ENCODE measurements around the gene BRDT. TPM values are rescaled to one million over a fixed set of nuclear protein-coding genes. Genes with fewer than 3 reads are reported as not detected.

The BRDT gene
- total RNA-seq, 1 experiment from 2014 or later = not detected

DNA sequence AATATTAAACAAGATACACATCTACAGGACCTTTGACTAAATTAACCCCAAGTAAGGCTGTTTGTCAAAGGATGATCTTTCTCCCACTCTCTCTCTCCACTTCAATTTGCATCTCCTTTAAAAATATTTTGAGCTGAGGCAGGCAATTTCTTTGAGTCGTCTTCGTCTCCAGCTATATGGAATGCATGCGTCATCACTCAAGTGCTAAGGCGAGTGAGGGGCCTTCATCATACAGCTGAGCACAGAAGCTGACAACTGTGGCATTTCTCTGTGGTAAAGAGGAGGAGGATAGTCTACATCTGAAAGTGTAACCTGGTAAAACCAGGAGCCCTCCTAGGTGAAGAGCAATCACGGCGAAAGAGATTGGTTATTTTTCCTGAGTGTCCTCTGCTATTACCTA, 88.2 kb downstream of the BRDT start:
- no TSS peak for BruUV-seq (replicated peaks)
- ATAC-seq (no peak), DNase-seq (ENCODE audit: low read depth, low spot score) (no peak)
- intact Hi-C loops (cut with micrococcal nuclease; ENCODE audit: unreplicated experiment) = no loop called here
- Histone ChIP-seq H3K4me3 (ENCODE audit: low read depth in 2 of 2, low read length in 2 of 2) (no peak overlapping the region), H3K27me3 (ENCODE audit: control insufficient read depth, insufficient read depth, low read length) (no peaks in the 10 kb centered on the region; the same call in 1 of the 2 replicates), H3K27ac (ENCODE audit: low read length) (no peak overlapping the region), H3K9me3 (ENCODE audit: control insufficient read depth, insufficient read depth, low read depth, low read length) (no peaks in the 10 kb centered on the region), H3K4me1 (ENCODE audit: control insufficient read depth, insufficient read depth, low read length) (no peaks in the 10 kb centered on the region), H3K36me3 (ENCODE audit: control insufficient read depth, insufficient read depth, low read length) (no peaks in the 10 kb centered on the region)
- POLR2A ChIA-PET = interaction anchor here (0.7 kb wide), 1 partner anchor 38 kb away, joined by 3 read pairs; no protein-coding TSS in a partner anchor
- TF ChIP-seq, protein P1, sequence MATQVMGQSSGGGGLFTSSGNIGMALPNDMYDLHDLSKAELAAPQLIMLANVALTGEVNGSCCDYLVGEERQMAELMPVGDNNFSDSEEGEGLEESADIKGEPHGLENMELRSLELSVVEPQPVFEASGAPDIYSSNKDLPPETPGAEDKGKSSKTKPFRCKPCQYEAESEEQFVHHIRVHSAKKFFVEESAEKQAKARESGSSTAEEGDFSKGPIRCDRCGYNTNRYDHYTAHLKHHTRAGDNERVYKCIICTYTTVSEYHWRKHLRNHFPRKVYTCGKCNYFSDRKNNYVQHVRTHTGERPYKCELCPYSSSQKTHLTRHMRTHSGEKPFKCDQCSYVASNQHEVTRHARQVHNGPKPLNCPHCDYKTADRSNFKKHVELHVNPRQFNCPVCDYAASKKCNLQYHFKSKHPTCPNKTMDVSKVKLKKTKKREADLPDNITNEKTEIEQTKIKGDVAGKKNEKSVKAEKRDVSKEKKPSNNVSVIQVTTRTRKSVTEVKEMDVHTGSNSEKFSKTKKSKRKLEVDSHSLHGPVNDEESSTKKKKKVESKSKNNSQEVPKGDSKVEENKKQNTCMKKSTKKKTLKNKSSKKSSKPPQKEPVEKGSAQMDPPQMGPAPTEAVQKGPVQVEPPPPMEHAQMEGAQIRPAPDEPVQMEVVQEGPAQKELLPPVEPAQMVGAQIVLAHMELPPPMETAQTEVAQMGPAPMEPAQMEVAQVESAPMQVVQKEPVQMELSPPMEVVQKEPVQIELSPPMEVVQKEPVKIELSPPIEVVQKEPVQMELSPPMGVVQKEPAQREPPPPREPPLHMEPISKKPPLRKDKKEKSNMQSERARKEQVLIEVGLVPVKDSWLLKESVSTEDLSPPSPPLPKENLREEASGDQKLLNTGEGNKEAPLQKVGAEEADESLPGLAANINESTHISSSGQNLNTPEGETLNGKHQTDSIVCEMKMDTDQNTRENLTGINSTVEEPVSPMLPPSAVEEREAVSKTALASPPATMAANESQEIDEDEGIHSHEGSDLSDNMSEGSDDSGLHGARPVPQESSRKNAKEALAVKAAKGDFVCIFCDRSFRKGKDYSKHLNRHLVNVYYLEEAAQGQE (IDR thresholded peaks at IDR 0.05; ENCODE audit: insufficient read depth in 1 of 2, low read depth in 2 of 2, low read length in 1 of 2) = no peak
- TF ChIP-seq SIN3A (IDR thresholded peaks at IDR 0.05; ENCODE audit: borderline replicate concordance, insufficient read depth, low read depth, low read length) = no peak
- no peak for TF ChIP-seq POLR2AphosphoS5 (IDR thresholded peaks at IDR 0.05; ENCODE audit: low read depth, low read length)
- TF ChIP-seq, protein P2, sequence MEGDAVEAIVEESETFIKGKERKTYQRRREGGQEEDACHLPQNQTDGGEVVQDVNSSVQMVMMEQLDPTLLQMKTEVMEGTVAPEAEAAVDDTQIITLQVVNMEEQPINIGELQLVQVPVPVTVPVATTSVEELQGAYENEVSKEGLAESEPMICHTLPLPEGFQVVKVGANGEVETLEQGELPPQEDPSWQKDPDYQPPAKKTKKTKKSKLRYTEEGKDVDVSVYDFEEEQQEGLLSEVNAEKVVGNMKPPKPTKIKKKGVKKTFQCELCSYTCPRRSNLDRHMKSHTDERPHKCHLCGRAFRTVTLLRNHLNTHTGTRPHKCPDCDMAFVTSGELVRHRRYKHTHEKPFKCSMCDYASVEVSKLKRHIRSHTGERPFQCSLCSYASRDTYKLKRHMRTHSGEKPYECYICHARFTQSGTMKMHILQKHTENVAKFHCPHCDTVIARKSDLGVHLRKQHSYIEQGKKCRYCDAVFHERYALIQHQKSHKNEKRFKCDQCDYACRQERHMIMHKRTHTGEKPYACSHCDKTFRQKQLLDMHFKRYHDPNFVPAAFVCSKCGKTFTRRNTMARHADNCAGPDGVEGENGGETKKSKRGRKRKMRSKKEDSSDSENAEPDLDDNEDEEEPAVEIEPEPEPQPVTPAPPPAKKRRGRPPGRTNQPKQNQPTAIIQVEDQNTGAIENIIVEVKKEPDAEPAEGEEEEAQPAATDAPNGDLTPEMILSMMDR (IDR thresholded peaks at IDR 0.05) = no peak
- no peak for TF ChIP-seq TCF7L2 (IDR thresholded peaks at IDR 0.05; ENCODE audit: low read depth, low read length)
- in situ Hi-C loops (cut with HindIII; ENCODE audit: low pct_unique_long_range_greater_than_20kb, low sequenced_read_pairs) = no loop called here
- CTCF ChIA-PET = no interaction called here

DNA sequence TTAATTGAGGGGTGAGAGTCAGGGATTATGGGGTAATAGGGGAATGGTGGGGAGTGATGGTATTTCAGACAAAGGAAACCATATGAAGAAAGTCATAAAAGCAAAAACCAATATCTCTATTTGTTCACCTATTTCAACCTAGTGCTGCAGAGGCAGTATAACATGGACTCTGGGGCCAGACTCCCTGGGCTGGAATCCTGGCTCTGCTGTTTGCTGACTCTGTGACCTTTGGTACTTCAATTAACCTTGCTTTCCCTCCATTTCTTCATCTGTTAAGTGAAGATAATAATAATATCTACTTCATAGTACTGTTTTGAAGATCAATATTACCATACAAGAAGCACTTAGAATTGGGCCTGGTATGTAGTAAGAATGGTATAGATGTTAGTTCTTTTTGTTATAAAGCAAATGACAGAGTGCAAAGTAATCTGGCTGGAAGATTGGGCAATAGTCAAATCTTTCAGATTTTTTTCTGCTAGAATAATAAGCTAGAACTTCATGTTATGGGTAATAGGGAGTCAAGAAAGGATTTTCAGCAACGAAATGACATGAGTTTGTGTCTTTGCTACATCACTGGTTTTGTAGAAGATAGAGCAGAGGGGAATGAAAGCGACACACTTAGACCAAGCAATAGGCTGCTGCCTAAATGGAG, 89.6 kb downstream of the BRDT start:
- CTCF ChIA-PET = no interaction called here
- H3K36me3 ChIP-seq (ENCODE audit: control insufficient read depth, insufficient read depth, low read length) = no peaks in the 10 kb centered on the region
- no TSS peak for BruUV-seq (replicated peaks)
- H3K4me3 ChIP-seq (ENCODE audit: low read depth in 2 of 2, low read length in 2 of 2) = no peak overlapping the region
- intact Hi-C loops (cut with micrococcal nuclease; ENCODE audit: unreplicated experiment) (no loop called here), in situ Hi-C loops (cut with HindIII; ENCODE audit: low pct_unique_long_range_greater_than_20kb, low sequenced_read_pairs) (no loop called here)
- no peaks in the 10 kb centered on the region for H3K9me3 ChIP-seq (ENCODE audit: control insufficient read depth, insufficient read depth, low read depth, low read length)
- H3K27ac ChIP-seq (ENCODE audit: low read length) = no peak overlapping the region
- TF ChIP-seq, protein P2 (IDR thresholded peaks at IDR 0.05) = no peak
- TF ChIP-seq POLR2AphosphoS5 (IDR thresholded peaks at IDR 0.05; ENCODE audit: low read depth, low read length) = no peak
- TF ChIP-seq TCF7L2 (IDR thresholded peaks at IDR 0.05; ENCODE audit: low read depth, low read length) = no peak
- TF ChIP-seq SIN3A (IDR thresholded peaks at IDR 0.05; ENCODE audit: borderline replicate concordance, insufficient read depth, low read depth, low read length) = no peak
- TF ChIP-seq, protein P1 (IDR thresholded peaks at IDR 0.05; ENCODE audit: insufficient read depth in 1 of 2, low read depth in 2 of 2, low read length in 1 of 2) = no peak
- no peaks in the 10 kb centered on the region for H3K4me1 ChIP-seq (ENCODE audit: control insufficient read depth, insufficient read depth, low read length)
- POLR2A ChIA-PET = no interaction called here
- DNase-seq (ENCODE audit: low read depth, low spot score) (no peak), ATAC-seq (no peak)
- no peaks in the 10 kb centered on the region; the same call in 1 of the 2 replicates for H3K27me3 ChIP-seq (ENCODE audit: control insufficient read depth, insufficient read depth, low read length)

Data from Panc1 (cell line).